ENCODE results near the gene NPY4R.
"Not testable (repeated sequence)": the region's sequence is repeated elsewhere in the genome, so short reads cannot be mapped to it uniquely, and the experiment has no call there.

DNA sequence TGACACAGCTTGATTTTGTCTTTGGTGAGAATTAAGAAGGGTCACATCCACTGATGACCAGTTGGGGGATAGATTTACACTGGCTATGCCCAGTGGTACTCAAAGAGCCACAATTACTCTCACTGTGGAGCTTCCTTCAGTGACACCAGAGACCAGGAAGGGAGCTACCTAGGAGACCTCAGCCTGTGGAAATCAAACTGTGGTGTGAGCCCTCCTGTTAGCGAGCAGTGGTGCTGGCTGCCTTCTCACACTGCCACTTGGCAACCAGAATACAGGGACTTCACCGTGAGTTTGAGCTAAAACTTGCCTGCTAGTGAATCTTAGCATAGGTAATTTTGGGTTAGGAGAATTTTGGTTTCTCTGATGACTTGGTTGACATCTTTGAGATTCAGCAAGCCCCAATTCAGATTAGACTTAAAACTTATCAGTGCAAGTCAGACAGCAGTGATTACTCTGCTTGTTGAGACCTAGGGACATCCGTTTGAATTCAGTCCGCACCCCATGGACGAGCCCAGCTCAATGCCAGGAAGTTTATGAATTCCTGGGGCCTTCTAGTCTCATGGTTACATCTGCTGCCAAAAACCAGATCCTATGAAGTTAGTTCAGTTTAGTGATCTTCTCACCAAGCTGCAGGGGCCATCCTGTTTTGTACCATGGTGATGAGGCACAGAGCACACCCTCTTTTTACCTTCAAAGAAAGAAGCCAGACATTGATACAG is 33.4 kb upstream of the NPY4R start:
- not testable (repeated sequence) for TF ChIP-seq EZH2phosphoT487 (IDR thresholded peaks at IDR 0.05; ENCODE audit: low read length); CTCF (IDR thresholded peaks at IDR 0.05; ENCODE audit: low read length); EZH2 (optimal IDR thresholded peaks at IDR 0.05; ENCODE audit: low read depth, low read length)
